Measurements from ENCODE around the gene MBNL1.

The MBNL1 gene

DNA sequence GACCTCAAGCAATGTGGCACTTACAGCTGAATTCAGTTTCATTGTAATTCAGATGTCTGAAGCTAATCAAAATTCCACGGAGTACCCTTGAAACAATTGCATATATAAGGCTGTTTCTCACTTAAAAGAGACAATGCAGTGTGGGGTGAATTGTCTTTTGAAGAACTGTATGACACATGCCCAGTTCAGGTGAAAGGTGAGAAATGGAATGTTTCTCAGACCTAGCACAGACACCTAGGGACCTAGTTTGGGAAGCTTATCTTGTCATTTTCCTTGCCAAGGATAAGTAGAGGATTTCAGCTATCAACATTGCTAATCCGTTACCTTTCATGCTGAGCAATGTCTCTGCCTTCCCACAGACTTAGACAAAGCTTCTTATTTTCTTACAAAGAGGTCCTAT is 36.3 kb downstream of the MBNL1 start:
- TF ChIP-seq, protein P1, sequence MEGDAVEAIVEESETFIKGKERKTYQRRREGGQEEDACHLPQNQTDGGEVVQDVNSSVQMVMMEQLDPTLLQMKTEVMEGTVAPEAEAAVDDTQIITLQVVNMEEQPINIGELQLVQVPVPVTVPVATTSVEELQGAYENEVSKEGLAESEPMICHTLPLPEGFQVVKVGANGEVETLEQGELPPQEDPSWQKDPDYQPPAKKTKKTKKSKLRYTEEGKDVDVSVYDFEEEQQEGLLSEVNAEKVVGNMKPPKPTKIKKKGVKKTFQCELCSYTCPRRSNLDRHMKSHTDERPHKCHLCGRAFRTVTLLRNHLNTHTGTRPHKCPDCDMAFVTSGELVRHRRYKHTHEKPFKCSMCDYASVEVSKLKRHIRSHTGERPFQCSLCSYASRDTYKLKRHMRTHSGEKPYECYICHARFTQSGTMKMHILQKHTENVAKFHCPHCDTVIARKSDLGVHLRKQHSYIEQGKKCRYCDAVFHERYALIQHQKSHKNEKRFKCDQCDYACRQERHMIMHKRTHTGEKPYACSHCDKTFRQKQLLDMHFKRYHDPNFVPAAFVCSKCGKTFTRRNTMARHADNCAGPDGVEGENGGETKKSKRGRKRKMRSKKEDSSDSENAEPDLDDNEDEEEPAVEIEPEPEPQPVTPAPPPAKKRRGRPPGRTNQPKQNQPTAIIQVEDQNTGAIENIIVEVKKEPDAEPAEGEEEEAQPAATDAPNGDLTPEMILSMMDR (IDR thresholded peaks at IDR 0.05): no peak
- no peak for DNase-seq
- peaks cover 5% of the 10 kb centered on the region for H3K36me3 Mint-ChIP-seq (ENCODE audit: low read depth)
- H3K4me1 Mint-ChIP-seq: peaks cover 15% of the 10 kb centered on the region
- H3K9me3 Mint-ChIP-seq: no peaks in the 10 kb centered on the region
- no peaks in the 10 kb centered on the region for H3K27me3 Mint-ChIP-seq (ENCODE audit: low read depth, poor library complexity)
- no peak overlapping the region for H3K4me3 Mint-ChIP-seq
- H3K27ac Mint-ChIP-seq: no peak overlapping the region

DNA sequence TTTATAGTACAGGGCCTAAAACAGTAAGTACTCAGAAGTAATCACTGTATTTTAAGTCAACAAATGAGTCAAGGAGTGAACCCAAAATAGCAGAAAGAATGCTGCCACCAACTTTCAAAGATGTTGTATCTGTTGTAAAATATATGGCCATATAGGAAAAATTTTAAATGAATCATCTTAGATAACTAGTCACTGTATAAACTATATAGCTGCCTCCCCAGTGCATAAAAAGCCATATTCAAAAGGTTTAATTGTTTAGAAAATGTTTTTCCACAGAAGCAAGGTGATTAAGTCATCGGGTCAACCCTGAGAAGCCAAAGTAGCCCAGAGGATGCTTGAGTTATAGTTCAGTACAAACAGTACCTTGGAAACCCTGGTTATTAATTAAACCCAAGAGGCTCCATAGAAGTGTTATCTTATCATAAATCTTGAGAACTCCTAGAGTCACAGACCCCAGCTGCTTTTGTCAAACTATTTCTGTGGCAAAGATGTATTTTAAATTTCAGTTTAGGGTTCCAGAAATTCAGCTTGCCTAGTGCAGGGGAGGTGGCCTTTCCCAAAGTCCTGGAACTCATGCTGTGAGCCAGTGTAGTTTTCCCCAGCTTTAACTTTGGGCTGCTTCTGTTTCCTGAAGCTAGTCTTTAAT is 39.2 kb downstream of the MBNL1 start:
- no peaks in the 10 kb centered on the region for H3K9me3 Mint-ChIP-seq
- peak overlapping the region; percentile 79 for H3K27ac Mint-ChIP-seq
- no peaks in the 10 kb centered on the region for H3K27me3 Mint-ChIP-seq (ENCODE audit: low read depth, poor library complexity)
- DNase-seq: no peak
- TF ChIP-seq, protein P1 (IDR thresholded peaks at IDR 0.05): no peak
- H3K36me3 Mint-ChIP-seq (ENCODE audit: low read depth): peaks cover 5% of the 10 kb centered on the region
- peaks cover 15% of the 10 kb centered on the region for H3K4me1 Mint-ChIP-seq
- H3K4me3 Mint-ChIP-seq: no peak overlapping the region

DNA sequence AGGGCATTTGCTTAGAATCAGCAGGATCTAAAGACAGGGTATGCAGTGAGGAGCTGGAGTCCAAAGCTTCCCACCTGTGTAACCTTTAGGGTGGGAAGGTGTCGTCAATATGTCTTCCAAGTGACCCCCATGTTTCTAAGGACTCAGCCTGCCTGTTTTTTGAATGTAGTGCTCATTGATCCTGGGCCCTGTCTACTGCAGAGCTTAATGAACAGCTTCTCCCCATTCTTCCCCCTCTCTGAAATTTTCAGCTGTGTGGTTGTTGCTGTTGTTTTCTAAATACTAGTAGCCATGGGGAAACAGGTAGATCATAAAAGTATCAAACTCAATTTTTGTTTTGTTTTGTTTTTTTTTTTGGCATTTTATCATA is 39.7 kb downstream of the MBNL1 start:
- H3K4me3 Mint-ChIP-seq: no peak overlapping the region
- no peaks in the 10 kb centered on the region for H3K27me3 Mint-ChIP-seq (ENCODE audit: low read depth, poor library complexity)
- H3K4me1 Mint-ChIP-seq: peaks cover 15% of the 10 kb centered on the region
- TF ChIP-seq, protein P1 (IDR thresholded peaks at IDR 0.05): no peak
- peaks cover 5% of the 10 kb centered on the region for H3K36me3 Mint-ChIP-seq (ENCODE audit: low read depth)
- H3K9me3 Mint-ChIP-seq: no peaks in the 10 kb centered on the region
- DNase-seq: no peak
- peak overlapping the region; percentile 79 for H3K27ac Mint-ChIP-seq

DNA sequence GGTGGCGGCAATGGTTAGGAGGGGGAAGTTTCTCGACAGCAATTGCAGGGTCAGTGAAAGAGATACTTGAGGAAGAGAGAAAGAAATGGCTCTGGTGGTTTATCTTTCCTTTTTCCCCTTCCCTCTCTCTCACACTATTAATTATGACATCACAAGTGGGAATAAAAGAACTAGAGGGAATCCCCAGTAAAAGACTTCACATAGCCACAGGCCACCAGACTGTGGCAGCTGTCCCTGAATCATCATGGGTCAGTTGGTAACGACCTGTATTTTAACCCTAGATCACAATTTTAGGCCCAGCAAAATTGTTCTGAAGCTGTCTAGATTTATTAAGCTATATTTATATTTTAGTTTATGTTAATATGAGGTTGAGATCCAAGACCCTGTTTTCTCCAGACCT is 40.3 kb downstream of the MBNL1 start:
- Mint-ChIP-seq H3K27ac (peak overlapping the region; percentile 79), H3K9me3 (no peaks in the 10 kb centered on the region), H3K4me3 (no peak overlapping the region), H3K4me1 (peaks cover 15% of the 10 kb centered on the region), H3K27me3 (ENCODE audit: low read depth, poor library complexity) (no peaks in the 10 kb centered on the region), H3K36me3 (ENCODE audit: low read depth) (peaks cover 5% of the 10 kb centered on the region)
- no peak for DNase-seq
- TF ChIP-seq, protein P1 (IDR thresholded peaks at IDR 0.05): no peak

DNA sequence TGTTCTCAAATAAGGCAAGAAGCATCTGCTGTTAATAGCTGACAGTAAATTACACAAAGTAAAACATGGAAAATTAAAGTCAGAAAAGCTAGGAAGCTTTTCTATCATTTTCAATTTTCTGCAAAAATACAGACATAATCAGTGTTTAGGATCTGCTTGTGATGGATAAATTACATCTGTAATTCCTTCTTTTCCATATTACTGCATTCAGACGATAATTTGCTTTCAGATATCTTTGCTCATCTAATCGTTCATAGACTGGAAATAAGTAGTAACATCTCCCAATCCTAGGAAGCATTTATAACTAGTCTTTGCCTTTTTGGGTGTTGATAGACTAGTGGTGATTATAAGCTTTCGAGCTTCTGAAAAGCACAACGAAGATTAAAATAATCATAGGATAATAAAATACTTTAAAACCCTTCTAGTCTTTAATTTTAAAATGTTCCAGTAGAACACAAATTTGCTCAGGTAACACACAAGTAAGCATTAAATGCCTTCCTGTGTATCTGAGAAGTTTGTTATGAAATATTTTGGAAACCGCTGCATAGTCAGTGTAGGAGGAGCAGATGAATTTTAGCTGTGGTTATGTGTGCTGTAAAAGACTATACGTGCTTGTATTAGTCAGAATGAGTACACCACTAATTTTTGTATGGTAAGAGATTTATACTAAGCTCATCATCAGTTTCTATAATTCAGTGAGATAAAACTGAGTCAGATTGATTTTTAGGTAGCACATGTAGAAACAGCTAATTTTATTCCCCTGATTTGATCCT is 41.0 kb downstream of the MBNL1 start:
- DNase-seq: no peak
- Mint-ChIP-seq H3K27me3 (ENCODE audit: low read depth, poor library complexity) (no peaks in the 10 kb centered on the region), H3K27ac (no peak overlapping the region), H3K36me3 (ENCODE audit: low read depth) (peaks cover 5% of the 10 kb centered on the region), H3K4me3 (no peak overlapping the region), H3K9me3 (no peaks in the 10 kb centered on the region), H3K4me1 (peaks cover 17% of the 10 kb centered on the region)
- TF ChIP-seq, protein P1 (IDR thresholded peaks at IDR 0.05): no peak

DNA sequence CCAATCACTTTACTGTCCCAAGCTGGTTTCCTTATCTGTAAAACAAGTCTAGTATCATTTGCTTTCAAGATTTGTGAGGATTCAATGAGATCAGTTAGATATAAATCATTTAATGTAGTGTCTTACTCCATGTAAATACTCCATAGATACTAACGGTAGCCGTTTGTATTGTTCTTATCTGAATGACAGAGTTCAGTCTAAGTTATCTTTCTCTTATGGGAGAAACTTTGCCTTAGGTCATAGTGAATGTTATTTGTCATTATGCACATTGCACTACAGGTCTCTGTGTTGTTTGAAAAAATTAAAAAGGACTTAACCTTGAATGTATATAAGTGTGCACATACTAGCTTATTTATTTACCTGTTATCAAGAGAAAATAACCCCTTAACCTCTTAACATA is 44.7 kb downstream of the MBNL1 start:
- Mint-ChIP-seq H3K27ac (no peak overlapping the region), H3K4me3 (no peak overlapping the region)
- DNase-seq: no peak

More for the DNA sequence above, 44.7 kb downstream of the MBNL1 start:
- H3K4me1 Mint-ChIP-seq: peaks cover 13% of the 10 kb centered on the region
- H3K9me3 Mint-ChIP-seq: no peaks in the 10 kb centered on the region
- H3K27me3 Mint-ChIP-seq (ENCODE audit: low read depth, poor library complexity): no peaks in the 10 kb centered on the region
- H3K36me3 Mint-ChIP-seq (ENCODE audit: low read depth): peaks cover 5% of the 10 kb centered on the region
- TF ChIP-seq, protein P1 (IDR thresholded peaks at IDR 0.05): no peak

Measured in nephron progenitor cell (in vitro differentiated cells).